HG02840 (cell line): ENCODE measurements around the gene FN3K.

ENCODE experiments used
- ATAC-seq: cut with Tn5 transposase; IDR thresholded peaks from one replicate; pipeline ENCODE4 v1.9.1; 2021; ENCODE audit warnings: mild to moderate bottlenecking, moderate library complexity, moderate number of reproducible peaks; ENCODE audit not compliant: unreplicated experiment, low FRiP score

FN3K gene

GRCh38 chr17:82789806-82790205, 54.4 kb downstream of the FN3K start:
- no peak for ATAC-seq

- ATAC-seq = no peak
These were observed 55.0 kb downstream of the FN3K start for GRCh38 chr17:82790391-82790790.

- no peak for ATAC-seq
These were observed 56.1 kb downstream of the FN3K start for GRCh38 chr17:82791532-82791931.

GRCh38 chr17:82793974-82794630, 58.7 kb downstream of the FN3K start:
- ATAC-seq = no peak

GRCh38 chr17:82794781-82795482, 59.5 kb downstream of the FN3K start:
- no peak for ATAC-seq

GRCh38 chr17:82795615-82796014, 60.2 kb downstream of the FN3K start:
- no peak for ATAC-seq

- no peak for ATAC-seq
These were observed 61.6 kb downstream of the FN3K start for GRCh38 chr17:82797061-82797460.

- ATAC-seq = no peak
These were observed 63.3 kb downstream of the FN3K start for GRCh38 chr17:82798752-82799151.

- no peak for ATAC-seq
These were observed 64.2 kb downstream of the FN3K start for GRCh38 chr17:82799591-82799990.
